Ovary (tissue), 9 donors: Measurements from ENCODE around the gene CRTC2. TPM values are rescaled to one million over a fixed set of nuclear protein-coding genes. Genes with fewer than 3 reads are reported as not detected.

Experiments
- DNase-seq, 5 donors: peaks; one replicate each; pipeline ENCODE4 v3.0.0-alpha.2; 2019 to 2020
- H3K27ac ChIP-seq, 2 donors: fragments of 200-600 bp; one replicate each; pipeline versions ENCODE4 v1.5.1 to v1.8.0; 2019 to 2022
- H3K27me3 ChIP-seq: fragments of 200-600 bp; one replicate; pipeline ENCODE4 v1.8.0; 2022
- H3K36me3 ChIP-seq: fragments of 200-600 bp; sonication (generic); one replicate; pipeline ENCODE4 v1.5.1; 2019
- H3K4me1 ChIP-seq: one replicate; pipeline ENCODE4 v1.8.1; 2013; ENCODE audit warnings: mild to moderate bottlenecking, moderate library complexity; ENCODE audit not compliant: insufficient read depth
- H3K4me3 ChIP-seq: fragments of 200-600 bp; sonication (generic); one replicate; pipeline ENCODE4 v1.5.1; 2017
- H3K9me3 ChIP-seq, 2 donors: fragments of 200-600 bp in 1 of 2; sonication (generic) in 1 of 2; one replicate each; pipeline versions ENCODE4 v1.5.1 to v1.8.1; 2013 to 2019; ENCODE audit warnings: mild to moderate bottlenecking in 1 of 2, moderate library complexity in 1 of 2
- EP300 ChIP-seq: sonication (generic); formaldehyde crosslinking; IDR thresholded peaks from one replicate; pipeline ENCODE4 v1.6.1; 2017; ENCODE audit warnings: antibody characterized with exemption
- POLR2A ChIP-seq: fragments of 450-650 bp; IDR thresholded peaks from one replicate; pipeline ENCODE4 v1.6.1; 2017; ENCODE audit warnings: antibody characterized with exemption, mild to moderate bottlenecking, moderate library complexity
- WGBS, 3 donors: extraction: QIAGEN DNeasy Blood & Tissue Kit in 1 of 3; methylation state at CpG; one replicate each; pipeline versions ENCODE4 v1.1.5 to v1.1.7; 2013 to 2017; 5-methylcytosine and 5-hydroxymethylcytosine counted together
- intact Hi-C, 4 donors: fragments of 100-400 bp; cut with DNase I; formaldehyde crosslinking; loops; one replicate each; pipeline versions ENCODE4 v1.11.0 to v1.15.1; 2022 to 2023
- polyA plus RNA-seq, 2 donors: library from polyadenylated mRNA; stranded (reverse); fragments of 200-250 nt in 1 of 2; fragments of 350-450 nt in 1 of 2; fragmentation: Illumina TruSeq in 1 of 2; extraction: RNeasy Lipid Tissue Mini Kit (QIAGEN cat#74804) in 1 of 2; gene quantifications; one replicate each; pipeline ENCODE4 v1.2.3, GENCODE V29; 2013 to 2014
- total RNA-seq, 7 donors: library from RNA; depleted of rRNA in 2 of 7; stranded (reverse); fragments of >200 nt in 2 of 7; fragmentation: NEBNext Ultra II Directional in 3 of 7; extraction: Animal tissue kit (Norgen Biotek cat#: 25700) in 3 of 7; gene quantifications; one replicate each; pipeline versions ENCODE4 v1.1.0 to v1.2.4, GENCODE V29; 2016 to 2023
- TF ChIP-seq, protein P1 (sequence below), 3 donors: fragments of 450-650 bp in 2 of 3; fragments of 200-600 bp in 1 of 3; IDR thresholded peaks; one replicate each; pipeline versions ENCODE4 v1.5.1 to v1.8.0; 2016 to 2022; ENCODE audit warnings: antibody characterized with exemption in 3 of 3, mild to moderate bottlenecking in 1 of 3
- donor health status: DM: no; HTN: no; CAD: no; lungs with moderate emphysema.
- donor health status: DM: no; HTN: no; CAD: no.
- donor health status: Bipolar disorder and iron deficiency.
- donor health status: DM: yes; HTN: yes; CAD: no.
- donor health status: DM: no; HTN: no; CAD: no.
- donor health status: DM: yes; HTN: yes; CAD: no.

Gene CRTC2
- total and polyA plus RNA-seq, 9 donors = 19.2 to 52.5 (median 37.9) TPM

DNA sequence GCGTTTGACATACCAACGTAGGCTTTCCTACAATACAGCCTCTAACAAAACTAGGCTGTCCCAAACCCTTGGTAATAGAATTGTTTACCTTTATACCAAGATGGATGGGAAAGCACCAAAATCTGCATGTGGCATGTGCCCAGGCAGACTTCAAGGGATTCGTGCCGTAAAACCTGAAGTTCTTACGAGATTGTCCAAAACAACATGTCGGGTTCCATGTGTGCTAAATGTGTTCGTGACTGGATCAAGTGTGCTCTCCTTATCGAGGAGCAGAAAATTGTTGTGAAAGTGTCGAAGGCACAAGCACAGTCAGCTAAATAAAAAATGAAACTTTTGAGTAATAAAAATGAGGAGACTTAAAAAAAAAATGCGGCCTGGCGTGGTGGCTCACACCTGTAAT, 37.2 kb upstream of the CRTC2 start:
- WGBS, 3 donors = 84 to 90% (median 84%) methylated on average over 11 of the region's 11 CpGs
- intact Hi-C loops = no loop called here
- H3K9me3 ChIP-seq = no peaks in the 10 kb centered on the region
- peaks cover 7% of the 10 kb centered on the region for H3K4me1 ChIP-seq
- H3K27ac ChIP-seq = no peak overlapping the region
- no peak for TF ChIP-seq EP300
- TF ChIP-seq POLR2A = no peak
- TF ChIP-seq, protein P1, sequence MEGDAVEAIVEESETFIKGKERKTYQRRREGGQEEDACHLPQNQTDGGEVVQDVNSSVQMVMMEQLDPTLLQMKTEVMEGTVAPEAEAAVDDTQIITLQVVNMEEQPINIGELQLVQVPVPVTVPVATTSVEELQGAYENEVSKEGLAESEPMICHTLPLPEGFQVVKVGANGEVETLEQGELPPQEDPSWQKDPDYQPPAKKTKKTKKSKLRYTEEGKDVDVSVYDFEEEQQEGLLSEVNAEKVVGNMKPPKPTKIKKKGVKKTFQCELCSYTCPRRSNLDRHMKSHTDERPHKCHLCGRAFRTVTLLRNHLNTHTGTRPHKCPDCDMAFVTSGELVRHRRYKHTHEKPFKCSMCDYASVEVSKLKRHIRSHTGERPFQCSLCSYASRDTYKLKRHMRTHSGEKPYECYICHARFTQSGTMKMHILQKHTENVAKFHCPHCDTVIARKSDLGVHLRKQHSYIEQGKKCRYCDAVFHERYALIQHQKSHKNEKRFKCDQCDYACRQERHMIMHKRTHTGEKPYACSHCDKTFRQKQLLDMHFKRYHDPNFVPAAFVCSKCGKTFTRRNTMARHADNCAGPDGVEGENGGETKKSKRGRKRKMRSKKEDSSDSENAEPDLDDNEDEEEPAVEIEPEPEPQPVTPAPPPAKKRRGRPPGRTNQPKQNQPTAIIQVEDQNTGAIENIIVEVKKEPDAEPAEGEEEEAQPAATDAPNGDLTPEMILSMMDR (IDR thresholded peaks at IDR 0.05) = no peak
- no peak overlapping the region for H3K4me3 ChIP-seq
- no peak for DNase-seq
- no peaks in the 10 kb centered on the region for H3K27me3 ChIP-seq
- no peaks in the 10 kb centered on the region for H3K36me3 ChIP-seq

DNA sequence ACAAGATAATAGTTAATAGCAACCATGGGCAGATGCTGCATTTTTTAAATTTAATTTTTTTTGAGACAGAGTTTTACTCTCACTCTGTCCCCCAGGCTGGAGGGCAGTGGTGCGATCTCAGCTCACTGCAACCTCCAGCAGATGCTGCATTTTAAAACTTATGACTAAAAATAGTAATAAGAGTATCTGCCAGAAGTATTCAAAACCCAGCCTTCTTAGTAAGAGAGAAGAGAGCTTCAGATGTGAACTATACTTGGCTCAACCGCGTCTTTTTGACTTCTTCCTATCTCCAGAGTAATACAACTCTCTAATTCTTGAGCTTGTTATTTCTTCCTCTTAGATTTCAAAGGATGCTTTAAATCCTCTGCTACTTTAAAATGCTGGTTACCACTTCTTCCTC, 36.8 kb upstream of the CRTC2 start:
- Histone ChIP-seq H3K27me3 (no peaks in the 10 kb centered on the region), H3K4me1 (peaks cover 7% of the 10 kb centered on the region), H3K36me3 (no peaks in the 10 kb centered on the region), H3K27ac (no peak overlapping the region), H3K4me3 (no peak overlapping the region), H3K9me3 (no peaks in the 10 kb centered on the region)
- WGBS, 3 donors = 11 to 19% (median 18%) methylated on average over 3 of the region's 3 CpGs
- DNase-seq = no peak
- TF ChIP-seq, protein P1 (IDR thresholded peaks at IDR 0.05) = no peak
- TF ChIP-seq EP300 (no peak), POLR2A (no peak)
- intact Hi-C loops = no loop called here

DNA sequence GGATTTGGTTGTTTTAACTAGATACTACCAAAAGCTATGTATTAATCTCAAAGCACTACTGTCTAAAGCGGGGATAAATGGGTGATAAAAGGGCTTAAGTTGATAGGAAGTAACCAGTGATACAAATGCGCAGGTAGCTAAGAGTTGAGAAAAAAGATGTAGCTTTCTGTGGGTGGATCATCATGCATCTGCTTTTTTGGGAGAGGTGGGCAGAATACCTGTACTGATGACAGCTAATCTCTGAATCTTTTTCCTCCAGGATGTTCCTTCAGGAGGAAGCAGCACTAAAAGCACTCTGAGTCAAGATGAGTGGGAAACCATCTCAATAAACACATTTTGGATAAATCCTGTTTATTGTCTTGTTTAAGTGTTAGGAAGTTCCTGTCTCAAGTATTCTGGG, 33.4 kb upstream of the CRTC2 start:
- Histone ChIP-seq H3K9me3 (no peaks in the 10 kb centered on the region), H3K27me3 (no peaks in the 10 kb centered on the region), H3K36me3 (no peaks in the 10 kb centered on the region), H3K27ac (peak overlapping the region in 1 of 2 donors; percentile 85), H3K4me3 (peak overlapping the region; percentile 83), H3K4me1 (peaks cover 10% of the 10 kb centered on the region)
- 86 to 94% (median 87%) methylated on average over 2 of the region's 2 CpGs for WGBS, 3 donors
- intact Hi-C loops = no loop called here
- TF ChIP-seq EP300 = no peak
- TF ChIP-seq POLR2A = no peak
- TF ChIP-seq, protein P1 (IDR thresholded peaks at IDR 0.05) = no peak
- DNase-seq = no peak

DNA sequence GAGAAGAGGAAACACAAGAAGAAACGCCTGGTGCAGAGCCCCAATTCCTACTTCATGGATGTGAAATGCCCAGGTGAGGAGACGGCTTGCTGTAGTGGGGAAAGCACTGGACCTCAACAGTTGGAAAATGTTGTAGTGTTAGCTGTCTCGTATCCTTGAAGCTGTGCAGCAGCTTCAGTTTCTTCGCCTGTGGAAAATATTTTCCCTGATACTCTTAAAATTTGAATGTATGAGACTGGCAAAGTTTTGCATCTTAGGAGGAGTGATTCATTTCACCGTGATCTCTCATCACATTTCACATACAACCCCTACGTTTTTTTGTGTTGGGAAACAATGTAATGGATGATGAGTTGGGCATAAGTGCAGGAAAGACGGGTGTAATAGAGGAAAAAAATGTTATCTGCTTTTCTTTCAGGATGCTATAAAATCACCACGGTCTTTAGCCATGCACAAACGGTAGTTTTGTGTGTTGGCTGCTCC, 32.8 kb upstream of the CRTC2 start:
- H3K27me3 ChIP-seq = no peaks in the 10 kb centered on the region
- H3K4me3 ChIP-seq = peak overlapping the region; percentile 83
- peak overlapping the region; percentile 58 to 85 for H3K27ac ChIP-seq
- no peaks in the 10 kb centered on the region for H3K9me3 ChIP-seq
- H3K4me1 ChIP-seq = peaks cover 10% of the 10 kb centered on the region
- H3K36me3 ChIP-seq = no peaks in the 10 kb centered on the region
- WGBS, 3 donors = 2 to 11% (median 2%) methylated on average over 9 of the region's 9 CpGs
- intact Hi-C loops = no loop called here
- DNase-seq = no peak
- TF ChIP-seq POLR2A (no peak), EP300 (no peak)
- TF ChIP-seq, protein P1 (IDR thresholded peaks at IDR 0.05) = peak in 1 of 3 donors; percentile 4
